BE2C (cell line): Measurements from ENCODE around the gene NUMA1.

Experiments used
- DNase-seq: peaks from one replicate; pipeline ENCODE4 v3.0.0-alpha.2; 2020
- H3K27me3 ChIP-seq: fragments of 250-450 bp; sonication (Bioruptor Pico); 2 replicates; pipeline ENCODE4 v1.5.1; 2020; ENCODE audit warnings: mild to moderate bottlenecking
- H3K36me3 ChIP-seq: fragments of 250-450 bp; sonication (Bioruptor Pico); 2 replicates; pipeline ENCODE4 v1.5.1; 2020; ENCODE audit warnings: mild to moderate bottlenecking
- H3K4me1 ChIP-seq: fragments of 250-450 bp; sonication (Bioruptor Pico); 2 replicates; pipeline ENCODE4 v1.5.1; 2020
- H3K4me3 ChIP-seq: 2 replicates; pipeline ENCODE4 v1.5.1; 2011; ENCODE audit warnings: low read depth, low read length
- H3K9me3 ChIP-seq: fragments of 250-450 bp; sonication (Bioruptor Pico); 2 replicates; pipeline ENCODE4 v1.5.1; 2020
- TF ChIP-seq, protein P1 (sequence below): IDR thresholded peaks from 2 replicates; pipeline ENCODE4 v1.5.1; 2012; ENCODE audit warnings: mild to moderate bottlenecking, low read depth, low read length

The NUMA1 gene

DNA sequence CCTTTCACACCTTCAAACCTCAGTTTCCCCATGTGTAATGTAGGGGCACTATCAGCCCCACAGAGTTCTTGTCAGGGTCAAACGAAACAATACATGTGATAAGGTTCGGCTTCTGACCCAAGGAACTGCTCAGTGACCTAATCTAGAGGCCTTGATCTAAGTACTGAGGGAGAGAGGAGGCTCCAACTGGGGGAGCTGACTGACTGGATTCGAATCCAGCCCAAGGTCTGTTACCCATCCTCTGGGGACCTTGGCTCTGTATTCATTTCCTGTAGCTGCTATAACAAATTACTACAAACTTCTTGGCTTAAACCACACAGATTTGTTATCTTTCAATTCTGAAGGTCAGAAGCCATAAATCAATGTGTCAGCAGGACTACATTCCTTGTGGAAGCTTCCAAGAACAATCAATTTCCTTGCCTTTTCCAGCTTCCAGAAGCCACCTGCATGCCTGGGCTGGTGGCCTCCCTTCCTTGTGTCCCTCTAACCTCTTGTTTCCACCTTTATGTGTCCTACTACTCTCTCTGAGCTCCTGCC, 42.8 kb upstream of the NUMA1 start:
- no peak for DNase-seq
- H3K27me3 ChIP-seq: no peaks in the 10 kb centered on the region
- TF ChIP-seq, protein P1, sequence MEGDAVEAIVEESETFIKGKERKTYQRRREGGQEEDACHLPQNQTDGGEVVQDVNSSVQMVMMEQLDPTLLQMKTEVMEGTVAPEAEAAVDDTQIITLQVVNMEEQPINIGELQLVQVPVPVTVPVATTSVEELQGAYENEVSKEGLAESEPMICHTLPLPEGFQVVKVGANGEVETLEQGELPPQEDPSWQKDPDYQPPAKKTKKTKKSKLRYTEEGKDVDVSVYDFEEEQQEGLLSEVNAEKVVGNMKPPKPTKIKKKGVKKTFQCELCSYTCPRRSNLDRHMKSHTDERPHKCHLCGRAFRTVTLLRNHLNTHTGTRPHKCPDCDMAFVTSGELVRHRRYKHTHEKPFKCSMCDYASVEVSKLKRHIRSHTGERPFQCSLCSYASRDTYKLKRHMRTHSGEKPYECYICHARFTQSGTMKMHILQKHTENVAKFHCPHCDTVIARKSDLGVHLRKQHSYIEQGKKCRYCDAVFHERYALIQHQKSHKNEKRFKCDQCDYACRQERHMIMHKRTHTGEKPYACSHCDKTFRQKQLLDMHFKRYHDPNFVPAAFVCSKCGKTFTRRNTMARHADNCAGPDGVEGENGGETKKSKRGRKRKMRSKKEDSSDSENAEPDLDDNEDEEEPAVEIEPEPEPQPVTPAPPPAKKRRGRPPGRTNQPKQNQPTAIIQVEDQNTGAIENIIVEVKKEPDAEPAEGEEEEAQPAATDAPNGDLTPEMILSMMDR: no peak
- H3K9me3 ChIP-seq: no peaks in the 10 kb centered on the region
- H3K4me3 ChIP-seq: no peak overlapping the region
- H3K4me1 ChIP-seq: no peaks in the 10 kb centered on the region
- no peaks in the 10 kb centered on the region for H3K36me3 ChIP-seq

DNA sequence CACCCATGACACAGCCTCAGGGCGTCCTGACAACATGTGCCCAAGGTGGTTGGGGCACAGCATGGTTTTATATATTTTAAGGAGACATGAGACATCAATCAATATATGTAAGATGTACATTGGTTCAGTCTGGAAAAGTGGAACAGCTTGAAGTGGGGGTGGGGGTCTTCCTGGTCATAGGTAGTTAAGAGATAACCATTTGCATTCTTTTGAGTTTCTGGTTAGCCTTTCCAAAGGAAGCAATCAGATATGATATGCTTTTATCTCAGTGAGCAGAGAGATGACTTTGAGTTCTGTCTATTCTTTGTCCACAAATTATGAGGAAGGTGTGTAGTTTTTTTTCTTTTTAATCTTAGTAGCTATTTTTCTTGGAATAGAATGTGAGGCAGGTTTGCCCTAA, 42.3 kb upstream of the NUMA1 start:
- H3K4me1 ChIP-seq: no peaks in the 10 kb centered on the region
- TF ChIP-seq, protein P1: no peak
- H3K36me3 ChIP-seq: no peaks in the 10 kb centered on the region
- no peak overlapping the region for H3K4me3 ChIP-seq
- no peaks in the 10 kb centered on the region for H3K9me3 ChIP-seq
- no peaks in the 10 kb centered on the region for H3K27me3 ChIP-seq
- DNase-seq: no peak

DNA sequence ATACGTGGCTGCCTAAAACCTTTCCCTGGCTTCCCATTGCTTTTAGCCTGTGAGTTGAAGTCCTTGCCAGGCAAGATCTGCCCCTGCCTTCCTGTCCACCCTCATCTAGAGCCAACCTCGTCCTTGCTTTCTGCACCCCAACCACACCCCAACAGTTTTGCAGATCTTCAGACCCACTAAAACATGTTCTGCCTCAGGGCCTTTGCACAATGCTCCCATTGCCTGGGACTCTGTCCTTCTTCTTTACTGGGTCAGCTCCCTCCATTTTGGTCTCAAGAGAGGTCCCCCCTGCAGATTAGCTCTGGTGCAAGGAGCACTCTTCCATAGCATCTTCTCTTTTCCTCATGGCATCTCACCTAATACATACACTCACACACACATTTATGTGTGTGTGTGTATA, 40.6 kb upstream of the NUMA1 start:
- Histone ChIP-seq H3K36me3 (no peaks in the 10 kb centered on the region), H3K4me3 (no peak overlapping the region), H3K4me1 (no peaks in the 10 kb centered on the region), H3K9me3 (no peaks in the 10 kb centered on the region), H3K27me3 (no peaks in the 10 kb centered on the region)
- DNase-seq: no peak
- TF ChIP-seq, protein P1: no peak

DNA sequence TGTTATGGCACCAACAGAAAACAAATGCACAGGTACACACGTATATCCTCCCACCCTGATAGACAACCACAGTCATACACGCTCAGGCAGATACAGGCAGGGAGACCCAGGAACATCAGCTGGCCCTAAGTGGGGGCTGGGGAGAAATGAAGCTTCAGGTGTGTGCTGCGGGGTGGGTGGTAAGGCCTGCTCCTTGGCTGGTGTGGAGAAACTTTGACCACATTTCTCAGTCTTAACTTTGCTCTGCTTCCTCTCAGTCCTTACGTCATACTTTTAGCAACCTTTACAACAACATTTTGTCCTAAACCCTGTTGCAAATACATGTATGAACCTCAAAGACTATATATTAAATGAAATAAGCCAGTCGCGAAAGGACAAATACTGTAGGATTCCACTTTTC, 38.9 kb upstream of the NUMA1 start:
- TF ChIP-seq, protein P1: no peak
- no peaks in the 10 kb centered on the region for H3K9me3 ChIP-seq
- no peaks in the 10 kb centered on the region for H3K36me3 ChIP-seq
- H3K27me3 ChIP-seq: no peaks in the 10 kb centered on the region
- H3K4me3 ChIP-seq: no peak overlapping the region
- no peaks in the 10 kb centered on the region for H3K4me1 ChIP-seq
- DNase-seq: no peak

GRCh38 chr11:72116019-72116755, 35.8 kb upstream of the NUMA1 start:
- Histone ChIP-seq H3K4me3 (no peak overlapping the region), H3K4me1 (peaks cover 8% of the 10 kb centered on the region), H3K9me3 (no peaks in the 10 kb centered on the region), H3K36me3 (peaks cover 1% of the 10 kb centered on the region; the same call in 1 of the 2 replicates), H3K27me3 (no peaks in the 10 kb centered on the region)
- DNase-seq: no peak
- TF ChIP-seq, protein P1: no peak

- Histone ChIP-seq H3K4me1 (peaks cover 8% of the 10 kb centered on the region), H3K4me3 (no peak overlapping the region), H3K9me3 (no peaks in the 10 kb centered on the region), H3K36me3 (peaks cover 6% of the 10 kb centered on the region), H3K27me3 (no peaks in the 10 kb centered on the region)
- TF ChIP-seq, protein P1: no peak
- no peak for DNase-seq
These were observed 34.2 kb upstream of the NUMA1 start for GRCh38 chr11:72114570-72114969.
